Uterus (tissue), 4 donors: ENCODE results near the gene ADAP1. TPM values are rescaled to one million over a fixed set of nuclear protein-coding genes. Genes with fewer than 3 reads are reported as not detected.
"Not testable (repeated sequence)": the region's sequence is repeated elsewhere in the genome, so short reads cannot be mapped to it uniquely, and the experiment has no call there.

Experiments
- DNase-seq, 2 donors: peaks; one replicate each; pipeline ENCODE4 v3.0.0-alpha.2; 2019 to 2020
- H3K27ac ChIP-seq, 2 donors: fragments of 200-600 bp; sonication (generic); 1 replicate in 1 of 2; 2 replicates in 1 of 2; pipeline ENCODE4 v1.5.1; 2016 to 2018
- H3K27me3 ChIP-seq, 2 donors: fragments of 200-600 bp; sonication (generic); one replicate each; pipeline ENCODE4 v1.5.1; 2018 to 2019; ENCODE audit warnings: control low read depth in 1 of 2
- H3K36me3 ChIP-seq, 2 donors: fragments of 200-600 bp; sonication (generic); one replicate each; pipeline ENCODE4 v1.5.1; 2019; ENCODE audit warnings: control low read depth in 1 of 2
- H3K4me1 ChIP-seq, 2 donors: fragments of 200-600 bp; sonication (generic); one replicate each; pipeline ENCODE4 v1.5.1; 2018 to 2019; ENCODE audit warnings: control low read depth in 1 of 2
- H3K4me3 ChIP-seq, 2 donors: fragments of 200-600 bp; sonication (generic); 1 replicate in 1 of 2; 2 replicates in 1 of 2; pipeline ENCODE4 v1.5.1; 2018 to 2019; ENCODE audit warnings: mild to moderate bottlenecking in 1 of 2
- H3K9me3 ChIP-seq, 2 donors: fragments of 200-600 bp; sonication (generic); one replicate each; pipeline ENCODE4 v1.5.1; 2019; ENCODE audit warnings: control low read depth in 1 of 2
- POLR2A ChIP-seq, 2 donors: fragments of 450-650 bp; IDR thresholded peaks; one replicate each; pipeline ENCODE4 v1.6.1; 2016; ENCODE audit warnings: antibody characterized with exemption in 2 of 2, mild to moderate bottlenecking in 1 of 2, moderate library complexity in 1 of 2
- intact Hi-C: fragments of 100-400 bp; cut with DNase I; formaldehyde crosslinking; loops from one replicate; pipeline ENCODE4 v1.15.1; 2023; ENCODE audit warnings: low total_unique reads
- total RNA-seq, 4 donors: library from RNA; depleted of rRNA in 3 of 4; stranded (reverse); fragments of >200 nt in 3 of 4; gene quantifications; one replicate each; pipeline versions ENCODE4 v1.1.0 to v1.2.4, GENCODE V29; 2014 to 2023
- TF ChIP-seq, protein P1 (sequence below), 4 experiments: fragments of 200-600 bp in 2 of 4; fragments of 450-650 bp in 2 of 4; sonication (generic) in 2 of 4; IDR thresholded peaks; one replicate each; pipeline ENCODE4 v1.5.1; 2016 to 2019; ENCODE audit warnings: antibody characterized with exemption in 4 of 4, mild to moderate bottlenecking in 2 of 4, moderate library complexity in 1 of 4
- donor health status: DM: yes; HTN: yes; CAD: no.

Gene ADAP1
- total RNA-seq, 4 donors from 2014 or later = 3.2 to 17.4 (median 10.9) TPM

DNA sequence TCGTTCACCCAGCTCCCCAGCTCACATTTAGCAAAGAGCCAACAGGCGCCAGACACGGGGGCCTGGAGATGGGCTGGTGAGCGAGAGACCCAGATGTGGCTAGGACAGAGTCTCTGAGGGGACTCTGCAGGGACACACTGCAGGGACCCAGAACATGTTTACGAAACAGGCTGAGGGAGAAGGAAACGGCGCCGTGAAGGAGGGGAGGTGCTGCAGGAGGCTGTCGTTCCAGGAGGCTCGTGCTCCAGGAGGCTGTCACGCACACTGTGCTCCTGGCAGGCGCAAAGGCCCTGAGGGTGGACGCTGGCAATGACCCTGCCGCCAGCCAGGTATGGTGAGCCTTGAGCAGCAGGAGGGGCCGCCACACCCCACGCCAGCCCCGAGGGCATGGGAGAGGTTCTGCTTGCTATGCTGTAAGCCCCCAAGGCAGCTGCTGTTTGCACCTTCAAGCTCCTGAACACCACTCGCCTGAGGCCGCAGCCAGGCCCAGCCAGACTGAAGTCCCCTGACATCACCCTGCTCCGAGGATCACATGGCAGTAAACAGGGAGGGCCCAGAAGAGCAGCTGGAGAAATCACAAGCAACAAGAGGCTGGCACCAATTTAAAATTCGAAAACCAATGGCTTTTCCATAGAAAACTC lies 27.3 kb downstream of the ADAP1 start:
- no peak overlapping the region for H3K27ac ChIP-seq
- intact Hi-C loops = no loop called here
- no peak for TF ChIP-seq POLR2A (IDR thresholded peaks at IDR 0.05)
- TF ChIP-seq, protein P1, sequence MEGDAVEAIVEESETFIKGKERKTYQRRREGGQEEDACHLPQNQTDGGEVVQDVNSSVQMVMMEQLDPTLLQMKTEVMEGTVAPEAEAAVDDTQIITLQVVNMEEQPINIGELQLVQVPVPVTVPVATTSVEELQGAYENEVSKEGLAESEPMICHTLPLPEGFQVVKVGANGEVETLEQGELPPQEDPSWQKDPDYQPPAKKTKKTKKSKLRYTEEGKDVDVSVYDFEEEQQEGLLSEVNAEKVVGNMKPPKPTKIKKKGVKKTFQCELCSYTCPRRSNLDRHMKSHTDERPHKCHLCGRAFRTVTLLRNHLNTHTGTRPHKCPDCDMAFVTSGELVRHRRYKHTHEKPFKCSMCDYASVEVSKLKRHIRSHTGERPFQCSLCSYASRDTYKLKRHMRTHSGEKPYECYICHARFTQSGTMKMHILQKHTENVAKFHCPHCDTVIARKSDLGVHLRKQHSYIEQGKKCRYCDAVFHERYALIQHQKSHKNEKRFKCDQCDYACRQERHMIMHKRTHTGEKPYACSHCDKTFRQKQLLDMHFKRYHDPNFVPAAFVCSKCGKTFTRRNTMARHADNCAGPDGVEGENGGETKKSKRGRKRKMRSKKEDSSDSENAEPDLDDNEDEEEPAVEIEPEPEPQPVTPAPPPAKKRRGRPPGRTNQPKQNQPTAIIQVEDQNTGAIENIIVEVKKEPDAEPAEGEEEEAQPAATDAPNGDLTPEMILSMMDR (IDR thresholded peaks at IDR 0.05) = no peak
- no peak overlapping the region for H3K4me3 ChIP-seq
- H3K9me3 ChIP-seq = no peaks in the 10 kb centered on the region
- H3K36me3 ChIP-seq = no peaks in the 10 kb centered on the region
- DNase-seq = peak in 1 of 2 donors; percentile 15
- no peaks in the 10 kb centered on the region for H3K27me3 ChIP-seq
- H3K4me1 ChIP-seq = peaks cover 0 to 5% of the 10 kb centered on the region in 2 donors

DNA sequence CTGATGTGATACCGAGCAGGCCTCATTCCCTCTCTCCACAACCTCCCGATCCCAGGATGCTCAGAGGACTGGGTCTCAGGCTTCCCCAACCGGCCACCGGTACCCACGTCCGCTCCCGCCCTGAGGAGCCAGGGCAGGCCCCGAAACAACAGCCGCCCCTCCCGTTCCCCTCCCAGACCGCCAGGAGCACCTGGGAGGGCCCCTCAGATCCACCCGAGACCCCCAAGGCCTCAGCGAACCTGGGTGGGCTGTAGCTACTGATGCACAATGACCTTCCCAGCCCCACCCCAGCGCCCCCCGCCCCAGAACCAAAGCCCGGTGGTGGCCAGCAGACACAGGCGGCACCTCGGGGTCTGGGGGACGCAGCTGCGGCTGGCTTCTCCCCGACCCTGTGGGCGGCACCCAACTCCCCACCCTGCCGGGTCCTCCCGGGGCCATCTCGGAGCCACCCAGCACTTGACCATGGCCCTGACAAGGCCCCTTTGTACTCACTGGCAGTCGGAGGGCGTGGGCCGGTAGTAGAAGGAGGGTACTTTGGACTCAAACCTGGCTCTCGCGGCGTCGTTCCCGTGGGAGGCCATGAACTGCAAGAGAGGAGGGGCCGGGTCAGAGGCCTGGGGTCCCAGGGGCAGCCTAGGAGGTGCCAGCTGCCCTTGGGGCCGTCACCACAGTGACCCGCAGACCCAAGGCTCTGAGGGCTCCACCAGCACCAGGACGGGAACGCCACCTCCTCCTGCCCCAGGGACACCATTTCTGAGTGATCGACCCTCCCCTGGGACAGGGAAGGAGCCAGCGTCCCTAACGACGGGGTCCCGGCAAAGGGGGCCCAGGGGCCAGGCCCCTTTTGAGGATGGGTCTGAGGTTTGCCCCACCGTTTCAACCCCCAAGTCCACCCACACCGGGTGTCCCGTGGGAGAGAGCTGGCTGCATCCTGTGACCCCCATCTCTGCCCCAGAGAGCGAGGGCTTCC lies 28.1 kb downstream of the ADAP1 start:
- peaks cover 0 to 5% of the 10 kb centered on the region in 2 donors for H3K4me1 ChIP-seq
- TF ChIP-seq, protein P1 (IDR thresholded peaks at IDR 0.05) = no peak
- no peak for TF ChIP-seq POLR2A (IDR thresholded peaks at IDR 0.05)

DNA sequence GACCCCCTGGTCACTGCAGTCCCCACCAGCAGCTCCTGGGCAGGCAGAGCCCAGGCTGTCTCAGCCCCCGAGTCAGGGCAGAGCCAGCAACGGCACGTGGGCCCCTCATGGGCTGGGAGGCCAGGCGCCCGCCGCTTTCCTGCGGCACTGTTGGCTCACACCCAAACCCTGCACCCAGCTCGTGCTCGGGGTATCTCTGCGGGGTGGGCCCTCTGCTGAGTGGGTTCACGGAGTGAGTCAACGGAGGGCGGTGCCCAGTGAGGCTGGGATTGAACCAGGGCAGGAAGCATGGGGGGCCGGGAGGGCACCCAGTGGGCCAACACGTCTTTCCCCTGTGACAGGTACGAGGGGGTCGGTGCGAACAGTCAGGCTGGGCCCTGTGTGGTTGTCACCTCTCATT lies 28.9 kb downstream of the ADAP1 start:
- intact Hi-C loops = no loop called here
- TF ChIP-seq, protein P1 (IDR thresholded peaks at IDR 0.05) = no peak
- TF ChIP-seq POLR2A (IDR thresholded peaks at IDR 0.05) = no peak
- no peaks in the 10 kb centered on the region for H3K27me3 ChIP-seq
- no peak overlapping the region for H3K4me3 ChIP-seq
- no peaks in the 10 kb centered on the region for H3K9me3 ChIP-seq
- H3K27ac ChIP-seq = no peak overlapping the region
- H3K36me3 ChIP-seq = no peaks in the 10 kb centered on the region
- DNase-seq = peak in 1 of 2 donors; percentile 30
- H3K4me1 ChIP-seq = peaks cover 0 to 5% of the 10 kb centered on the region in 2 donors

More for the DNA sequence above, 28.1 kb downstream of the ADAP1 start:
- H3K9me3 ChIP-seq = no peaks in the 10 kb centered on the region
- peak in 1 of 2 donors; percentile 13 for DNase-seq
- no peak overlapping the region for H3K4me3 ChIP-seq
- H3K27me3 ChIP-seq = no peaks in the 10 kb centered on the region
- no peak overlapping the region for H3K27ac ChIP-seq
- intact Hi-C loops = no loop called here
- no peaks in the 10 kb centered on the region for H3K36me3 ChIP-seq

DNA sequence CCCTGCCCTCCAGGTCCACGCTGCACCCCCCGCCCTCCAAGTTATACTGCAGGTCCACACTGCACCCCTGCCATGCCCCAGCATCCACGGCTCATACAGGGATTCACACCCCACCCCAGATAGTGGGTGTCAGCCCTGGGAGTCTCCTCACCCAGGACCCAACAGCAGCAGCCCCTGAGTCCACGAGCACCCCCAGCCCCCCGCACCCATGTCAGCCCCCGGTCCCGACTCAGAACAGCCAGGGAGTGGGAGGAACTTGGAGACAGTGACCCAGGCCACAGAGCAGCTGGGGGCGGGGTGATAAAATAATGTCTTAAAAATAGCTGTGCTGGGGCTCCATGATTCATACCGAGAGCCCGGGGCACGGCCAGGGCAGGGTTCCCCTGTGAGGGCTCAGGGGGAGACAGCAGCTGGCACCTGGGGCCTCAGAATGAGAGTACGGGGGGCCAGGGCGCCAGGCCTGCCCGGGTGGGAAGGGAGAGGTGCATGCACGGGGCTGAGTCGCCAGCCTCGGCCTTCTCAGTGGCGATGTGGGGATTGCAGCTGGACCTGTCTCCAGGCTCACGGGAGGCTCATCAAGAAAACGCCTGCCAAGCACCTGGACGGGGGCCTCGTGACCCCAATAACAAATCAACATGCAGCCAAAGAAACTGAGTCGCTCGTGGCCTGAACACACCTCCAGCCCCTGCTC lies 29.8 kb downstream of the ADAP1 start:
- H3K27ac ChIP-seq = no peak overlapping the region

DNA sequence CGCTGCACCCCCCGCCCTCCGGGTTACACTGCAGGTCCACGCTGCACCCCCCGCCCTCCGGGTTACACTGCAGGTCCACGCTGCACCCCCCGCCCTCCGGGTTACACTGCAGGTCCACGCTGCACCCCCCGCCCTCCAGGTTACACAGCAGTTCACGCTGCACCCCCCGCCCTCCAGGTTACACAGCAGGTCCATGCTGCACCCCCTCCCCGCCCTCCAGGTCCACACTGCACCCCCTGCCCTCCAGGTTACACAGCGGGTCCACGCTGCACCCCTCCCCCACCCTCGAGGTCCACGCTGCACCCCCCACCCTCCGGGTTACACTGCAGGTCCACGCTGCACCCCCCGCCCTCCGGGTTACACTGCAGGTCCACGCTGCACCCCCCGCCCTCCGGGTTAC lies 30.4 kb downstream of the ADAP1 start:
- H3K27ac ChIP-seq, H3K27me3 ChIP-seq, intact Hi-C loops, H3K9me3 ChIP-seq, H3K4me3 ChIP-seq, H3K4me1 ChIP-seq, H3K36me3 ChIP-seq: not testable (repeated sequence)
- DNase-seq = peak in 1 of 2 donors; percentile 7

More for the DNA sequence above, 29.8 kb downstream of the ADAP1 start:
- TF ChIP-seq POLR2A (IDR thresholded peaks at IDR 0.05) = no peak
- TF ChIP-seq, protein P1 (IDR thresholded peaks at IDR 0.05) = no peak
- no peaks in the 10 kb centered on the region for H3K36me3 ChIP-seq
- intact Hi-C loops = no loop called here
- peak in 1 of 2 donors; percentile 15 for DNase-seq
- no peaks in the 10 kb centered on the region for H3K9me3 ChIP-seq
- H3K27me3 ChIP-seq = no peaks in the 10 kb centered on the region
- H3K4me1 ChIP-seq = peaks cover 0 to 5% of the 10 kb centered on the region in 2 donors
- H3K4me3 ChIP-seq = no peak overlapping the region
